H9 (cell line): Measurements from ENCODE around the gene LMF1. TPM values are rescaled to one million over a fixed set of nuclear protein-coding genes. Genes with fewer than 3 reads are reported as not detected.

ENCODE experiments used
- DNase-seq: peaks from one replicate; pipeline ENCODE4 v3.0.0-alpha.2; 2017
- H2AFZ ChIP-seq: one replicate; pipeline ENCODE4 v1.6.1; 2013; ENCODE audit warnings: mild to moderate bottlenecking, low read length, control low read depth, moderate library complexity
- H2AK5ac ChIP-seq: 2 replicates; pipeline ENCODE4 v1.6.1; 2013; ENCODE audit warnings: low read length, control low read depth, mixed read lengths; ENCODE audit not compliant: insufficient read length
- H2BK120ac ChIP-seq: one replicate; pipeline ENCODE4 v1.6.1; 2013; ENCODE audit warnings: low read depth, mild to moderate bottlenecking, low read length, control low read depth, inconsistent platforms; ENCODE audit not compliant: poor library complexity, severe bottlenecking
- H2BK12ac ChIP-seq: 2 replicates; pipeline ENCODE4 v1.6.1; 2013; ENCODE audit warnings: low read length, control low read depth, mixed read lengths, low read depth; ENCODE audit not compliant: insufficient read length
- H2BK15ac ChIP-seq: 2 replicates; pipeline ENCODE4 v1.6.1; 2013; ENCODE audit warnings: low read depth, low read length, control low read depth
- H2BK20ac ChIP-seq: one replicate; pipeline ENCODE4 v1.6.1; 2013; ENCODE audit warnings: low read depth, mild to moderate bottlenecking, low read length, control low read depth, inconsistent platforms; ENCODE audit not compliant: poor library complexity, severe bottlenecking
- H2BK5ac ChIP-seq: 2 replicates; pipeline ENCODE4 v1.6.1; 2013; ENCODE audit warnings: low read length, control low read depth, mixed read lengths; ENCODE audit not compliant: insufficient read length
- H3K14ac ChIP-seq: 2 replicates; pipeline ENCODE4 v1.6.1; 2013; ENCODE audit warnings: low read length, control low read depth; ENCODE audit not compliant: insufficient read depth
- H3K18ac ChIP-seq: 2 replicates; pipeline ENCODE4 v1.6.1; 2013; ENCODE audit warnings: low read depth, mild to moderate bottlenecking, mixed read lengths, low read length, control low read depth; ENCODE audit not compliant: insufficient read length
- H3K23ac ChIP-seq: 2 replicates; pipeline ENCODE4 v1.6.1; 2013; ENCODE audit warnings: low read length, control low read depth, mixed read lengths, low read depth; ENCODE audit not compliant: insufficient read length
- H3K23me2 ChIP-seq: 2 replicates; pipeline ENCODE4 v1.6.1; 2013; ENCODE audit warnings: low read depth, mild to moderate bottlenecking, mixed read lengths, low read length, control low read depth; ENCODE audit not compliant: insufficient read length, poor library complexity, severe bottlenecking
- H3K27ac ChIP-seq: 2 replicates; pipeline ENCODE4 v1.5.1; 2013; ENCODE audit warnings: low read length, control low read depth, mixed read lengths, low read depth; ENCODE audit not compliant: insufficient read length
- H3K27me3 ChIP-seq: 2 replicates; pipeline ENCODE4 v1.6.1; 2013; ENCODE audit warnings: low read length, control low read depth, inconsistent platforms; ENCODE audit not compliant: insufficient read depth
- H3K4ac ChIP-seq: 2 replicates; pipeline ENCODE4 v1.6.1; 2013; ENCODE audit warnings: low read depth, mild to moderate bottlenecking, control low read depth, inconsistent platforms, low read length, moderate library complexity
- H3K4me1 ChIP-seq: 2 replicates; pipeline ENCODE4 v1.6.1; 2013; ENCODE audit warnings: low read length, control low read depth, inconsistent platforms; ENCODE audit not compliant: insufficient read depth
- H3K4me2 ChIP-seq: 2 replicates; pipeline ENCODE4 v1.6.1; 2013; ENCODE audit warnings: low read length, control low read depth, mixed read lengths; ENCODE audit not compliant: insufficient read length, insufficient read depth
- H3K56ac ChIP-seq: 2 replicates; pipeline ENCODE4 v1.6.1; 2013; ENCODE audit warnings: low read depth, mild to moderate bottlenecking, mixed read lengths, low read length, control low read depth; ENCODE audit not compliant: insufficient read length
- H3K79me1 ChIP-seq: 2 replicates; pipeline ENCODE4 v1.6.1; 2013; ENCODE audit warnings: low read depth, mild to moderate bottlenecking, moderate library complexity, low read length, control low read depth, inconsistent platforms; ENCODE audit not compliant: insufficient read depth, poor library complexity, severe bottlenecking
- H3K79me2 ChIP-seq: 2 replicates; pipeline ENCODE4 v1.6.1; 2013; ENCODE audit warnings: low read length, control low read depth, inconsistent platforms; ENCODE audit not compliant: insufficient read depth
- H3K9ac ChIP-seq: 2 replicates; pipeline ENCODE4 v1.6.1; 2013; ENCODE audit warnings: low read length, control low read depth, mixed read lengths; ENCODE audit not compliant: insufficient read length; ENCODE audit errors: extremely low read depth
- H3K9me3 ChIP-seq: one replicate; pipeline ENCODE4 v1.6.1; 2013; ENCODE audit warnings: low read depth, low read length, inconsistent platforms; ENCODE audit not compliant: control insufficient read depth
- H3T11ph ChIP-seq: one replicate; pipeline ENCODE4 v1.6.1; 2013; ENCODE audit warnings: mild to moderate bottlenecking, low read length, control low read depth, inconsistent platforms
- H4K20me1 ChIP-seq: one replicate; pipeline ENCODE4 v1.6.1; 2013; ENCODE audit not compliant: control insufficient read depth, insufficient read length, insufficient read depth
- H4K5ac ChIP-seq: 2 replicates; pipeline ENCODE4 v1.6.1; 2013; ENCODE audit warnings: low read depth, mild to moderate bottlenecking, mixed read lengths, low read length, control low read depth; ENCODE audit not compliant: insufficient read length
- H4K8ac ChIP-seq: replicated peaks from 2 replicates; pipeline ENCODE4 v1.6.1; 2013; ENCODE audit warnings: low read length, control low read depth, mixed read lengths, low read depth; ENCODE audit not compliant: insufficient read length
- H4K91ac ChIP-seq: 2 replicates; pipeline ENCODE4 v1.6.1; 2013; ENCODE audit warnings: low read depth, mild to moderate bottlenecking, moderate library complexity, mixed read lengths, low read length, control low read depth; ENCODE audit not compliant: insufficient read length
- H3K27ac Mint-ChIP-seq, 3 experiments: 2 replicates in 2 of 3; 3 replicates in 1 of 3; pipeline ENCODE4 v1.8.0; 2020 to 2021; ENCODE audit warnings: mixed read lengths in 3 of 3, mild to moderate bottlenecking in 1 of 3, moderate library complexity in 1 of 3
- H3K27me3 Mint-ChIP-seq: 2 replicates; pipeline ENCODE4 v1.8.0; 2021; ENCODE audit warnings: low read depth, mild to moderate bottlenecking, moderate library complexity, mixed read lengths
- H3K36me3 Mint-ChIP-seq, 3 experiments: 2 replicates in 2 of 3; 3 replicates in 1 of 3; pipeline ENCODE4 v1.8.0; 2020 to 2021; ENCODE audit warnings: low read depth in 3 of 3, mixed read lengths in 3 of 3; ENCODE audit not compliant: insufficient read depth in 1 of 3
- H3K4me1 Mint-ChIP-seq, 2 experiments: 2 replicates each; pipeline ENCODE4 v1.8.0; 2020; ENCODE audit warnings: mixed read lengths in 2 of 2
- H3K4me3 Mint-ChIP-seq, 2 experiments: 2 replicates in 1 of 2; 3 replicates in 1 of 2; pipeline ENCODE4 v1.8.0; 2020 to 2021; ENCODE audit warnings: mild to moderate bottlenecking in 2 of 2, mixed read lengths in 2 of 2, moderate library complexity in 1 of 2
- H3K9me3 Mint-ChIP-seq, 2 experiments: 2 replicates in 1 of 2; 3 replicates in 1 of 2; pipeline ENCODE4 v1.8.0; 2020; ENCODE audit warnings: mild to moderate bottlenecking in 2 of 2, mixed read lengths in 2 of 2, moderate library complexity in 1 of 2
- CTCF ChIP-seq: fragments of 200-600 bp; sonication (generic); conservative IDR thresholded peaks from 3 replicates; pipeline ENCODE4 v1.8.0; 2021; ENCODE audit warnings: antibody characterized with exemption, mild to moderate bottlenecking
- WGBS: extraction: QIAGEN DNeasy Blood & Tissue Kit; methylation state at CpG from one replicate; pipeline ENCODE4 v1.1.7; 2013; ENCODE audit warnings: missing lambda C conversion rate, low lambda C conversion rate, mixed read lengths; ENCODE audit not compliant: insufficient read length; ENCODE audit errors: extremely low coverage; 5-methylcytosine and 5-hydroxymethylcytosine counted together
- total RNA-seq: library from RNA; stranded (reverse); gene quantifications from 2 replicates; pipeline ENCODE4 v1.2.1, GENCODE V29; 2021

Gene LMF1
- total RNA-seq, 1 experiment from 2014 or later: 7.1 TPM

DNA sequence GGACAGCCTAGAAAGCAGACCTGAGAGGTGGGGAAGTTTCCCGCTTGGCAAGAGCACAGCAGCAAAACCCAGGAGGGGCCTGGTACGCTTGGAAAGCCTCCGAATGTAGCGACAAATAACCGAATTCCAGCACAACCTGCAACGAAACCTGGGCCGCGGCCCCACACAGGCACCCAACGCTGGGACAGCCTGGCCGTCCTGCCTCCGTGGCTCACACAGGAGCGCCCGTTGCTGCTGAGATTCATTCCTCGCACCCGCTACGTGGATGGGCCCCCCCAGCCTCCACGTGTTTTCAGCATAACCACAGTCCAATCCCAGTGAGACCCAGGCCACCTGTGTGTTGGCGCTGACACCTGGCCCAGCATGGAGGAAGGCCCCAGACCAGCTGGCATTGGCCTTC is 42.9 kb downstream of the LMF1 start:
- H3K9me3 ChIP-seq: peaks cover 8% of the 10 kb centered on the region
- no peak overlapping the region for H3K4ac ChIP-seq
- no peak overlapping the region for H2BK12ac ChIP-seq
- H3K36me3 Mint-ChIP-seq: peaks cover 8 to 16% (median 8%) of the 10 kb centered on the region in 3 experiments
- H3K56ac ChIP-seq: no peak overlapping the region
- H3K27ac Mint-ChIP-seq: no peak overlapping the region
- H2AK5ac ChIP-seq: no peak overlapping the region
- H3K79me2 ChIP-seq: no peaks in the 10 kb centered on the region
- peaks cover 15% of the 10 kb centered on the region for H3K27me3 Mint-ChIP-seq
- no peak overlapping the region for H4K5ac ChIP-seq
- no peak overlapping the region for H3K9ac ChIP-seq
- no peak for DNase-seq
- no peaks in the 10 kb centered on the region for H3K79me1 ChIP-seq
- no peak overlapping the region for H4K8ac ChIP-seq
- no peak overlapping the region for H2BK20ac ChIP-seq
- peaks cover 3% of the 10 kb centered on the region for H4K20me1 ChIP-seq
- H3K14ac ChIP-seq: no peak overlapping the region
- no peak overlapping the region for H2BK120ac ChIP-seq
- H2AFZ ChIP-seq: no peak overlapping the region
- no peak overlapping the region for H3K4me2 ChIP-seq
- H2BK5ac ChIP-seq: no peak overlapping the region
- H3K27ac ChIP-seq: no peak overlapping the region
- no peaks in the 10 kb centered on the region for H3K4me1 ChIP-seq
- no peak overlapping the region for H4K91ac ChIP-seq
- no peak overlapping the region for H3K23ac ChIP-seq
- H3T11ph ChIP-seq: no peak overlapping the region
- no peak overlapping the region for H2BK15ac ChIP-seq
- peaks cover 8 to 11% of the 10 kb centered on the region in 2 experiments for H3K4me1 Mint-ChIP-seq
- no peak for TF ChIP-seq CTCF
- H3K4me3 Mint-ChIP-seq: no peak overlapping the region
- no CpG with 5 or more reads among the region's 18 CpGs for WGBS
- peaks cover 26 to 35% of the 10 kb centered on the region in 2 experiments for H3K9me3 Mint-ChIP-seq
- H3K18ac ChIP-seq: no peak overlapping the region
- H3K27me3 ChIP-seq: no peaks in the 10 kb centered on the region
- H3K23me2 ChIP-seq: no peaks in the 10 kb centered on the region
